Kidney (tissue), 14 donors: ENCODE results near the gene IZUMO4. TPM values are rescaled to one million over a fixed set of nuclear protein-coding genes. Genes with fewer than 3 reads are reported as not detected.

Experiments
- DNase-seq, 5 donors: peaks; one replicate each; pipeline ENCODE4 v3.0.0-alpha.2; 2013 to 2020
- FAIRE-seq: peaks from 2 replicates; lab custom pipeline; 2012; peaks lifted over from hg19 to GRCh38; lab: Jason Lieb, UNC
- H3K27ac ChIP-seq, 2 donors: one replicate each; pipeline ENCODE4 v1.7.0; 2013; ENCODE audit warnings: low read depth in 2 of 2, low read length in 2 of 2, inconsistent platforms in 1 of 2
- H3K27me3 ChIP-seq: one replicate; pipeline ENCODE4 v1.7.1; 2013; ENCODE audit warnings: low read length, inconsistent platforms; ENCODE audit not compliant: control insufficient read depth, insufficient read depth
- H3K36me3 ChIP-seq, 3 donors: one replicate each; pipeline versions ENCODE4 v1.7.0 to v1.7.1; 2013; ENCODE audit warnings: low read length in 3 of 3, control low read depth in 1 of 3, inconsistent platforms in 1 of 3; ENCODE audit not compliant: insufficient read depth in 3 of 3, control insufficient read depth in 2 of 3
- H3K4me1 ChIP-seq, 3 donors: one replicate each; pipeline versions ENCODE4 v1.7.0 to v1.7.1; 2013; ENCODE audit warnings: low read length in 3 of 3, inconsistent platforms in 1 of 3, low read depth in 1 of 3; ENCODE audit not compliant: control insufficient read depth in 2 of 3, insufficient read depth in 2 of 3
- H3K4me3 ChIP-seq, 3 donors: one replicate each; pipeline versions ENCODE4 v1.7.0 to v1.8.1; 2013; ENCODE audit warnings: low read length in 3 of 3, control low read depth in 1 of 3, inconsistent platforms in 1 of 3
- H3K9ac ChIP-seq, 3 donors: one replicate each; pipeline versions ENCODE4 v1.7.0 to v1.7.1; 2013; ENCODE audit warnings: low read length in 3 of 3, control low read depth in 1 of 3, inconsistent platforms in 1 of 3
- H3K9me3 ChIP-seq, 3 donors: one replicate each; pipeline versions ENCODE4 v1.7.0 to v1.7.1; 2013; ENCODE audit warnings: low read length in 3 of 3, control low read depth in 1 of 3, inconsistent platforms in 1 of 3; ENCODE audit not compliant: control insufficient read depth in 2 of 3, insufficient read depth in 1 of 3
- CTCF ChIP-seq: IDR thresholded peaks from 3 replicates; pipeline ENCODE4 v1.5.1; 2012; ENCODE audit warnings: mild to moderate bottlenecking, moderate library complexity, borderline replicate concordance; ENCODE audit not compliant: insufficient read depth; ENCODE audit errors: extremely low read depth
- intact Hi-C: fragments of 100-400 bp; cut with DNase I; formaldehyde crosslinking; loops from one replicate; pipeline ENCODE4 v1.11.1; 2022
- polyA plus RNA-seq: library from polyadenylated mRNA; stranded (reverse); fragments of 350-450 nt; fragmentation: Illumina TruSeq; extraction: RNeasy Lipid Tissue Mini Kit (QIAGEN cat#74804); gene quantifications from one replicate; pipeline ENCODE4 v1.2.3, GENCODE V29; 2014; ENCODE audit warnings: low read depth, low replicate concordance; ENCODE audit not compliant: insufficient read depth
- total RNA-seq: library from RNA; stranded (reverse); fragmentation: NEBNext Ultra II Directional; extraction: Animal tissue kit (Norgen Biotek cat#: 25700); gene quantifications from one replicate; pipeline ENCODE4 v1.2.1, GENCODE V29; 2021
- donor health status: control.
- donor health status: control.
- donor health status: control.
- donor health status: control.
- donor health status: control.
- donor health status: DM: yes; HTN: yes; CAD: no.
- donor health status: Normal renal cell carcinoma (clear cell type).

The IZUMO4 gene
- total and polyA plus RNA-seq, 2 donors from 2014 or later: 4.3 to 8.9 TPM

DNA sequence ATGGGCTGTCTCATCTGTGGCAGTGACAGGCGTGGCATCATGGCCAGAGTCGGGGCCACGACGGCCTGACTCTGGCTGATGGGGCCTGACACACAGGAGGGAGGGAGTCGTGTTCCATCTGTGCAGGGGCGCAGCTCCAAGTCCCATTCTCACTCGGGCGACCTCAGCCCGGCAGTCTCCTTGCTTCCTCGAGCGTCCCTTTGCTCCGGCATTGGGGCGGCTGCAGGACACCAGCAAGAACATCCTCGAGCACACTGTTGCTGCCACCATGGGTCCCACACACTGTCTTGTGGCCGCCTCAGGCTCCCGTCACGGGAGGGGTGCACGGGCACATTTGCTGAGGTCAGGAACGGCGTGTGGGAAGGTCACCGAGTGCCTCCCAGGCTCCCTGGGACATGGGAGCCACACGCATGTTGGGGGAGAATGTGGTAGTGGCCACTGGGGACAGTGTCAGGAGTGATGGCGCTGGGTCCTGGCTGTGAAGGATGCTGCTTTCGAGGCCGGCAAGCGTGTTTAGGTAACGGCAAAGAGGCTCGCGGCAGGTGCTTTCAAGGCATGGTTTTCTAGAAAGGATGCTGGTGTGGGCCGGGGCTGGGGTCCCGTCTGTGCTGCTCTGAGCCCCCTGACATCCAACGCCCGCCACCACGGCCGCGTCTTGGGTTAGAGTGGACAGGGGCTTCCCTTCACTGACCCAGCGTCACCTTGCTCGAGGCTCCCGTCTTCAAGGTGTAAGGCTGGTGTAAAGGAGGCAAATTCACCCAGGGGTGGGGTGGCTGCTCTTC, 3.4 kb downstream of the IZUMO4 start:
- peaks cover 0 to 8% (median 8%) of the 10 kb centered on the region in 3 donors for H3K4me1 ChIP-seq
- DNase-seq (no peak), FAIRE-seq (no peak)
- intact Hi-C loops: no loop called here
- H3K27me3 ChIP-seq: no peaks in the 10 kb centered on the region
- no peak for TF ChIP-seq CTCF
- H3K36me3 ChIP-seq: peaks cover 0 to 17% (median 6%) of the 10 kb centered on the region in 3 donors
- no peak overlapping the region for H3K4me3 ChIP-seq
- H3K27ac ChIP-seq: no peak overlapping the region
- no peaks in the 10 kb centered on the region for H3K9me3 ChIP-seq
- H3K9ac ChIP-seq: no peak overlapping the region

GRCh38 chr19:2100719-2101061, 4.0 kb downstream of the IZUMO4 start:
- FAIRE-seq (no peak), DNase-seq (no peak)
- Histone ChIP-seq H3K9me3 (no peaks in the 10 kb centered on the region), H3K4me1 (peaks cover 0 to 8% (median 6%) of the 10 kb centered on the region in 3 donors), H3K4me3 (no peak overlapping the region), H3K36me3 (peaks cover 0 to 17% (median 6%) of the 10 kb centered on the region in 3 donors), H3K27ac (no peak overlapping the region), H3K27me3 (no peaks in the 10 kb centered on the region), H3K9ac (no peak overlapping the region)
- no peak for TF ChIP-seq CTCF
- intact Hi-C loops: no loop called here

GRCh38 chr19:2101417-2102335, 5.0 kb downstream of the IZUMO4 start:
- Histone ChIP-seq H3K27ac (no peak overlapping the region), H3K27me3 (no peaks in the 10 kb centered on the region), H3K9me3 (no peaks in the 10 kb centered on the region), H3K9ac (no peak overlapping the region), H3K4me1 (peaks cover 0 to 8% (median 6%) of the 10 kb centered on the region in 3 donors), H3K4me3 (no peak overlapping the region), H3K36me3 (peaks cover 0 to 20% (median 8%) of the 10 kb centered on the region in 3 donors)
- intact Hi-C loops: no loop called here
- DNase-seq (no peak), FAIRE-seq (no peak)
- TF ChIP-seq CTCF: no peak
